ENCODE measurements around the gene FAM193B.

Gene FAM193B

GRCh38 chr5:177554474-177555111 is at the start of gene FAM193B:
FAM193B (minus strand) TSS chr5:177554563; CDS start chr5:177554458, 105 bp downstream.
- peak within 1 kb of the TSS; percentile 71 for H3K9ac ChIP-seq (ENCODE audit: low read length)
- peak within 1 kb of the TSS; percentile 32 for H3K27ac ChIP-seq (ENCODE audit: low read length)
- H3K36me3 ChIP-seq (ENCODE audit: control insufficient read depth, low read depth, low read length), result peaks cover 4% of the 10 kb centered on the region
- no peaks in the 10 kb centered on the region for H3K9me3 ChIP-seq (ENCODE audit: control insufficient read depth, low read depth, low read length)
- peak within 1 kb of the TSS; percentile 64 for H3K4me3 ChIP-seq (ENCODE audit: low read length)
- H3K4me1 ChIP-seq (ENCODE audit: control insufficient read depth, low read depth, low read length), result peaks cover 6% of the 10 kb centered on the region
- no peaks in the 10 kb centered on the region for H3K27me3 ChIP-seq (ENCODE audit: control insufficient read depth, insufficient read depth, low read length)

- H3K9me3 ChIP-seq (ENCODE audit: control insufficient read depth, low read depth, low read length), result no peaks in the 10 kb centered on the region
- no peaks in the 10 kb centered on the region for H3K36me3 ChIP-seq (ENCODE audit: control insufficient read depth, low read depth, low read length)
- H3K27ac ChIP-seq (ENCODE audit: low read length), result no peak overlapping the region
- peaks cover 11% of the 10 kb centered on the region for H3K4me1 ChIP-seq (ENCODE audit: control insufficient read depth, low read depth, low read length)
- H3K9ac ChIP-seq (ENCODE audit: low read length), result no peak overlapping the region
- no peak overlapping the region for H3K4me3 ChIP-seq (ENCODE audit: low read length)
- H3K27me3 ChIP-seq (ENCODE audit: control insufficient read depth, insufficient read depth, low read length), result peaks cover 7% of the 10 kb centered on the region
Observed at GRCh38 chr5:177604116-177604521, 49.8 kb upstream of the FAM193B start.

- H3K27ac ChIP-seq (ENCODE audit: low read length), result no peak overlapping the region
- H3K9ac ChIP-seq (ENCODE audit: low read length), result no peak overlapping the region
- no peaks in the 10 kb centered on the region for H3K36me3 ChIP-seq (ENCODE audit: control insufficient read depth, low read depth, low read length)
- no peaks in the 10 kb centered on the region for H3K9me3 ChIP-seq (ENCODE audit: control insufficient read depth, low read depth, low read length)
- peaks cover 11% of the 10 kb centered on the region for H3K4me1 ChIP-seq (ENCODE audit: control insufficient read depth, low read depth, low read length)
- H3K4me3 ChIP-seq (ENCODE audit: low read length), result no peak overlapping the region
- peaks cover 8% of the 10 kb centered on the region for H3K27me3 ChIP-seq (ENCODE audit: control insufficient read depth, insufficient read depth, low read length)
Observed at GRCh38 chr5:177603631-177604030, 49.3 kb upstream of the FAM193B start.

GRCh38 chr5:177602458-177602830 is 48.1 kb upstream of the FAM193B start:
- no peak overlapping the region for H3K4me3 ChIP-seq (ENCODE audit: low read length)
- peaks cover 3% of the 10 kb centered on the region for H3K4me1 ChIP-seq (ENCODE audit: control insufficient read depth, low read depth, low read length)
- H3K36me3 ChIP-seq (ENCODE audit: control insufficient read depth, low read depth, low read length), result no peaks in the 10 kb centered on the region
- H3K9me3 ChIP-seq (ENCODE audit: control insufficient read depth, low read depth, low read length), result no peaks in the 10 kb centered on the region
- H3K9ac ChIP-seq (ENCODE audit: low read length), result no peak overlapping the region
- H3K27me3 ChIP-seq (ENCODE audit: control insufficient read depth, insufficient read depth, low read length), result peaks cover 12% of the 10 kb centered on the region
- no peak overlapping the region for H3K27ac ChIP-seq (ENCODE audit: low read length)

GRCh38 chr5:177601577-177602457 is 47.5 kb upstream of the FAM193B start:
- no peak overlapping the region for H3K4me3 ChIP-seq (ENCODE audit: low read length)

GRCh38 chr5:177601126-177601525 is 46.8 kb upstream of the FAM193B start:
- Histone ChIP-seq H3K9ac (ENCODE audit: low read length) (no peak overlapping the region), H3K27me3 (ENCODE audit: control insufficient read depth, insufficient read depth, low read length) (peaks cover 12% of the 10 kb centered on the region), H3K36me3 (ENCODE audit: control insufficient read depth, low read depth, low read length) (peaks cover 7% of the 10 kb centered on the region), H3K27ac (ENCODE audit: low read length) (no peak overlapping the region), H3K4me3 (ENCODE audit: low read length) (peak overlapping the region; percentile 84), H3K4me1 (ENCODE audit: control insufficient read depth, low read depth, low read length) (peaks cover 3% of the 10 kb centered on the region), H3K9me3 (ENCODE audit: control insufficient read depth, low read depth, low read length) (no peaks in the 10 kb centered on the region)

More at GRCh38 chr5:177601577-177602457, 47.5 kb upstream of the FAM193B start:
- Histone ChIP-seq H3K27ac (ENCODE audit: low read length) (no peak overlapping the region), H3K36me3 (ENCODE audit: control insufficient read depth, low read depth, low read length) (peaks cover under 1% of the 10 kb centered on the region), H3K27me3 (ENCODE audit: control insufficient read depth, insufficient read depth, low read length) (peaks cover 12% of the 10 kb centered on the region), H3K9me3 (ENCODE audit: control insufficient read depth, low read depth, low read length) (no peaks in the 10 kb centered on the region), H3K4me1 (ENCODE audit: control insufficient read depth, low read depth, low read length) (peaks cover 3% of the 10 kb centered on the region), H3K9ac (ENCODE audit: low read length) (no peak overlapping the region)

- no peaks in the 10 kb centered on the region for H3K9me3 ChIP-seq (ENCODE audit: control insufficient read depth, low read depth, low read length)
- peaks cover 3% of the 10 kb centered on the region for H3K4me1 ChIP-seq (ENCODE audit: control insufficient read depth, low read depth, low read length)
- H3K4me3 ChIP-seq (ENCODE audit: low read length), result peak overlapping the region; percentile 84
- H3K27me3 ChIP-seq (ENCODE audit: control insufficient read depth, insufficient read depth, low read length), result peaks cover 12% of the 10 kb centered on the region
- H3K9ac ChIP-seq (ENCODE audit: low read length), result peak overlapping the region; percentile 83
- no peak overlapping the region for H3K27ac ChIP-seq (ENCODE audit: low read length)
- peaks cover 13% of the 10 kb centered on the region for H3K36me3 ChIP-seq (ENCODE audit: control insufficient read depth, low read depth, low read length)
Observed at GRCh38 chr5:177600508-177601018, 46.2 kb upstream of the FAM193B start.

- H3K27me3 ChIP-seq (ENCODE audit: control insufficient read depth, insufficient read depth, low read length), result peaks cover 12% of the 10 kb centered on the region
- peak within 1 kb of the TSS; percentile 84 for H3K4me3 ChIP-seq (ENCODE audit: low read length)
- peaks cover 19% of the 10 kb centered on the region for H3K36me3 ChIP-seq (ENCODE audit: control insufficient read depth, low read depth, low read length)
- no peak within 1 kb of the TSS for H3K27ac ChIP-seq (ENCODE audit: low read length)
- H3K4me1 ChIP-seq (ENCODE audit: control insufficient read depth, low read depth, low read length), result peaks cover 3% of the 10 kb centered on the region
- peak within 1 kb of the TSS; percentile 83 for H3K9ac ChIP-seq (ENCODE audit: low read length)
- H3K9me3 ChIP-seq (ENCODE audit: control insufficient read depth, low read depth, low read length), result no peaks in the 10 kb centered on the region
Observed at GRCh38 chr5:177599731-177600507, 45.6 kb upstream of the FAM193B start, which contains the start of gene B4GALT7. B4GALT7 (plus strand) TSS chr5:177600132; CDS start chr5:177600211, 79 bp downstream.

- Histone ChIP-seq H3K27me3 (ENCODE audit: control insufficient read depth, insufficient read depth, low read length) (peaks cover 12% of the 10 kb centered on the region), H3K9me3 (ENCODE audit: control insufficient read depth, low read depth, low read length) (no peaks in the 10 kb centered on the region), H3K36me3 (ENCODE audit: control insufficient read depth, low read depth, low read length) (peaks cover 34% of the 10 kb centered on the region), H3K9ac (ENCODE audit: low read length) (no peak overlapping the region), H3K27ac (ENCODE audit: low read length) (no peak overlapping the region), H3K4me1 (ENCODE audit: control insufficient read depth, low read depth, low read length) (peaks cover 3% of the 10 kb centered on the region), H3K4me3 (ENCODE audit: low read length) (no peak overlapping the region)
Observed at GRCh38 chr5:177598477-177598876, 44.1 kb upstream of the FAM193B start.

GRCh38 chr5:177596775-177597238 is 42.4 kb upstream of the FAM193B start:
- H3K4me3 ChIP-seq (ENCODE audit: low read length), result no peak overlapping the region
- H3K9me3 ChIP-seq (ENCODE audit: control insufficient read depth, low read depth, low read length), result no peaks in the 10 kb centered on the region
- peaks cover 35% of the 10 kb centered on the region for H3K36me3 ChIP-seq (ENCODE audit: control insufficient read depth, low read depth, low read length)
- no peak overlapping the region for H3K9ac ChIP-seq (ENCODE audit: low read length)
- H3K4me1 ChIP-seq (ENCODE audit: control insufficient read depth, low read depth, low read length), result peaks cover 3% of the 10 kb centered on the region
- H3K27me3 ChIP-seq (ENCODE audit: control insufficient read depth, insufficient read depth, low read length), result peaks cover 12% of the 10 kb centered on the region
- no peak overlapping the region for H3K27ac ChIP-seq (ENCODE audit: low read length)
